IMR-90 (cell line): ENCODE data around the gene POMT1. TPM values are rescaled to one million over a fixed set of nuclear protein-coding genes. Genes with fewer than 3 reads are reported as not detected.

ENCODE experiments used
- ATAC-seq: fragments of 200-7000 bp; cut with Tn5 transposase; 2 replicates; pipeline ENCODE4 v1.9.1; 2020; ENCODE audit warnings: low read depth, mild to moderate bottlenecking, moderate library complexity
- BruUV-seq: library from RNA; stranded (reverse); fragments of 400-500 nt; replicated peaks from 2 replicates; lab custom pipeline; 2021; lab: Mats Ljungman, UMichigan
- CTCF ChIA-PET: fragments of 300-600 bp; formaldehyde crosslinking; extraction: SDS; loops from one replicate; lab custom pipeline; 2021; ENCODE audit warnings: antibody characterized with exemption; lab: Yijun Ruan, JAX
- POLR2A ChIA-PET: fragments of 300-600 bp; sonication (Branson Sonifier 250); formaldehyde crosslinking; loops from one replicate; lab custom pipeline; 2022; ENCODE audit warnings: antibody characterized with exemption; ENCODE audit not compliant: unreplicated experiment; lab: Charles Lee
- DNase-seq: peaks from one replicate; pipeline ENCODE4 v3.0.0; 2013
- H2AFZ ChIP-seq: replicated peaks from 2 replicates; pipeline ENCODE3; 2013; ENCODE audit warnings: low read length, mild to moderate bottlenecking; ENCODE audit not compliant: poor library complexity
- H2AK5ac ChIP-seq: 2 replicates; pipeline ENCODE4 v1.6.1; 2013; ENCODE audit warnings: low read depth, low read length, inconsistent platforms
- H2AK9ac ChIP-seq: replicated peaks from 2 replicates; pipeline ENCODE3; 2013; ENCODE audit warnings: mild to moderate bottlenecking, low read depth, low read length, moderate library complexity; ENCODE audit not compliant: poor library complexity
- H2BK120ac ChIP-seq: 2 replicates; pipeline ENCODE4 v1.6.1; 2013; ENCODE audit warnings: low read depth, low read length, inconsistent platforms
- H2BK15ac ChIP-seq: 3 replicates; pipeline ENCODE4 v1.6.1; 2013; ENCODE audit warnings: low read depth, low read length, inconsistent platforms
- H2BK20ac ChIP-seq: 2 replicates; pipeline ENCODE4 v1.6.1; 2013; ENCODE audit warnings: low read depth, mild to moderate bottlenecking, inconsistent platforms, low read length, moderate library complexity
- H2BK5ac ChIP-seq: 2 replicates; pipeline ENCODE4 v1.6.1; 2013; ENCODE audit warnings: mild to moderate bottlenecking, low read depth, low read length, inconsistent platforms; ENCODE audit not compliant: poor library complexity, severe bottlenecking
- H3K14ac ChIP-seq: replicated peaks from 2 replicates; pipeline ENCODE4 v1.6.1; 2013; ENCODE audit warnings: low read depth, low read length, inconsistent platforms
- H3K18ac ChIP-seq: 2 replicates; pipeline ENCODE4 v1.6.1; 2013; ENCODE audit warnings: low read depth, low read length, control low read depth
- H3K23ac ChIP-seq: 2 replicates; pipeline ENCODE4 v1.6.1; 2013; ENCODE audit warnings: low read depth, low read length, inconsistent platforms
- H3K27ac ChIP-seq: 2 replicates; pipeline ENCODE4 v1.5.1; 2013; ENCODE audit warnings: mild to moderate bottlenecking, control low read depth, low read length; ENCODE audit not compliant: insufficient read depth
- H3K27me3 ChIP-seq: 2 replicates; pipeline ENCODE4 v1.6.1; 2013; ENCODE audit warnings: low read length; ENCODE audit not compliant: control insufficient read depth, insufficient read depth
- H3K36me3 ChIP-seq: 2 replicates; pipeline ENCODE4 v1.6.1; 2013; ENCODE audit warnings: low read length, mixed read lengths; ENCODE audit not compliant: control insufficient read depth, insufficient read depth
- H3K4ac ChIP-seq: 2 replicates; pipeline ENCODE4 v1.6.1; 2013; ENCODE audit warnings: low read depth, low read length, inconsistent platforms
- H3K4me1 ChIP-seq: 2 replicates; pipeline ENCODE4 v1.6.1; 2013; ENCODE audit warnings: low read length, mixed read lengths; ENCODE audit not compliant: control insufficient read depth, insufficient read depth
- H3K4me2 ChIP-seq: 2 replicates; pipeline ENCODE4 v1.6.1; 2013; ENCODE audit warnings: low read depth, mild to moderate bottlenecking, control low read depth, low read length, moderate library complexity
- H3K4me3 ChIP-seq: 2 replicates; pipeline ENCODE4 v1.5.1; 2013; ENCODE audit warnings: low read depth, mild to moderate bottlenecking, control low read depth, low read length, moderate library complexity; ENCODE audit not compliant: insufficient read depth
- H3K56ac ChIP-seq: 2 replicates; pipeline ENCODE4 v1.6.1; 2013; ENCODE audit warnings: low read length, inconsistent platforms; ENCODE audit not compliant: insufficient read depth; ENCODE audit errors: extremely low read depth
- H3K79me1 ChIP-seq, 2 experiments: 2 replicates each; pipeline ENCODE4 v1.6.1; 2013; ENCODE audit warnings: low read length in 2 of 2, inconsistent platforms in 1 of 2, low read depth in 1 of 2
- H3K9ac ChIP-seq: 2 replicates; pipeline ENCODE4 v1.6.1; 2013; ENCODE audit warnings: low read depth, low read length, control low read depth
- H3K9me1 ChIP-seq: 2 replicates; pipeline ENCODE4 v1.6.1; 2013; ENCODE audit warnings: low read length, inconsistent platforms; ENCODE audit not compliant: insufficient read depth
- H3K9me3 ChIP-seq: 2 replicates; pipeline ENCODE4 v1.6.1; 2013; ENCODE audit warnings: low read length; ENCODE audit not compliant: control insufficient read depth, insufficient read depth
- H4K20me1 ChIP-seq: 2 replicates; pipeline ENCODE4 v1.6.1; 2013; ENCODE audit warnings: low read length, inconsistent platforms; ENCODE audit not compliant: insufficient read depth
- H4K5ac ChIP-seq: 2 replicates; pipeline ENCODE4 v1.6.1; 2013; ENCODE audit warnings: mild to moderate bottlenecking, low read depth, low read length, control low read depth
- H4K8ac ChIP-seq, 2 experiments: 2 replicates each; pipeline ENCODE4 v1.6.1; 2013; ENCODE audit warnings: low read depth in 2 of 2, low read length in 2 of 2, control low read depth in 1 of 2, inconsistent platforms in 1 of 2
- H4K91ac ChIP-seq: 2 replicates; pipeline ENCODE4 v1.6.1; 2013; ENCODE audit warnings: low read depth, low read length, inconsistent platforms; ENCODE audit not compliant: insufficient read depth
- FOS ChIP-seq: fragments of 150-350 bp; IDR thresholded peaks from 2 replicates; pipeline ENCODE4 v1.6.1; 2016; ENCODE audit warnings: low read depth, low read length
- MAZ ChIP-seq: IDR thresholded peaks from 2 replicates; pipeline ENCODE4 v1.6.1; 2012; ENCODE audit warnings: low read depth, mild to moderate bottlenecking, low read length, improper control_type of control experiment, moderate library complexity, borderline replicate concordance
- NFE2L2 ChIP-seq: fragments of 150-350 bp; IDR thresholded peaks from 2 replicates; pipeline ENCODE4 v1.6.1; 2016; ENCODE audit warnings: low read depth, mild to moderate bottlenecking, low read length
- WGBS, 2 experiments: methylation state at CpG; one replicate each; pipeline versions ENCODE4 v1.1.5 to v1.1.7; 2013; ENCODE audit warnings: missing lambda C conversion rate in 2 of 2; ENCODE audit not compliant: insufficient read length in 1 of 2; ENCODE audit errors: extremely low coverage in 2 of 2; 5-methylcytosine and 5-hydroxymethylcytosine counted together
- dilution Hi-C: fragments of 300-500 bp; cut with HindIII; formaldehyde crosslinking; loops from one replicate; pipeline ENCODE4 v1.14.3; 2018; ENCODE audit warnings: low sequenced_read_pairs; ENCODE audit not compliant: unreplicated experiment
- in situ Hi-C: fragments of 300-500 bp; cut with MboI; formaldehyde crosslinking; loops from 3 replicates; pipeline ENCODE4 v1.14.3; 2019; ENCODE audit warnings: low sequenced_read_pairs, inconsistent platforms, mixed read lengths
- intact Hi-C: fragments of 100-400 bp; cut with micrococcal nuclease; formaldehyde crosslinking; loops from 2 replicates; pipeline ENCODE4 v1.10.0; 2022
- polyA plus RNA-seq, 3 experiments: library from polyadenylated mRNA; depleted of rRNA; stranded (reverse); fragments of >200 nt; gene quantifications; 2 replicates each; pipeline ENCODE4 v1.2.3, GENCODE V29; 2012; ENCODE audit warnings: low replicate concordance in 1 of 3
- total RNA-seq: library from RNA; depleted of rRNA; stranded (reverse); fragments of >200 nt; gene quantifications from 2 replicates; pipeline ENCODE4 v1.2.3, GENCODE V29; 2012

The POMT1 gene
- total and polyA plus RNA-seq, 2 of the 4 experiments (the other 2 are of a cell fraction), result 24.2 to 36.5 TPM

GRCh38 chr9:131525643-131526565 is 23.2 kb downstream of the POMT1 start:
- WGBS, 2 experiments, result 94% methylated on average over 5 of the region's 19 CpGs; no CpG with 5 or more reads in 1 of the 2 experiments
- dilution Hi-C loops (no loop called here), intact Hi-C loops (no loop called here), in situ Hi-C loops (no loop called here)
- DNase-seq, result no peak
- H3K4me2 ChIP-seq, result no peak overlapping the region
- H4K91ac ChIP-seq, result no peak overlapping the region
- H3K9me1 ChIP-seq, result no peaks in the 10 kb centered on the region
- H3K9me3 ChIP-seq, result no peaks in the 10 kb centered on the region
- H4K20me1 ChIP-seq, result peaks cover 9% of the 10 kb centered on the region; the same call in 1 of the 2 replicates
- no peak overlapping the region for H3K56ac ChIP-seq
- H3K18ac ChIP-seq, result no peak overlapping the region
- POLR2A ChIA-PET, result no interaction called here
- no peak overlapping the region for H2BK20ac ChIP-seq
- no peak overlapping the region for H2BK15ac ChIP-seq
- no peak overlapping the region for H2AFZ ChIP-seq
- H3K14ac ChIP-seq, result no peak overlapping the region
- TF ChIP-seq MAZ (no peak), NFE2L2 (no peak), FOS (no peak)
- no peak overlapping the region for H3K4me3 ChIP-seq
- H3K4ac ChIP-seq, result no peak overlapping the region
- H2BK120ac ChIP-seq, result no peak overlapping the region
- peaks cover 12 to 20% of the 10 kb centered on the region in 2 experiments for H3K79me1 ChIP-seq
- no peak overlapping the region for H2BK5ac ChIP-seq
- no peak overlapping the region for H2AK9ac ChIP-seq
- BruUV-seq, result no TSS peak
- H2AK5ac ChIP-seq, result no peak overlapping the region
- no peak overlapping the region for H3K23ac ChIP-seq
- H3K27ac ChIP-seq, result no peak overlapping the region
- no peak overlapping the region for H3K9ac ChIP-seq
- CTCF ChIA-PET, result interaction anchor here (0.7 kb wide), 1 partner anchor 9 kb away, joined by 4 read pairs; no protein-coding TSS in a partner anchor
- peaks cover 5% of the 10 kb centered on the region for H3K4me1 ChIP-seq
- H4K8ac ChIP-seq, result no peak overlapping the region
- ATAC-seq, result no peak
- H3K36me3 ChIP-seq, result peaks cover 65% of the 10 kb centered on the region
- H4K5ac ChIP-seq, result no peak overlapping the region
- no peaks in the 10 kb centered on the region for H3K27me3 ChIP-seq
